ENCODE data around the gene CAPN11. TPM values are rescaled to one million over a fixed set of nuclear protein-coding genes. Genes with fewer than 3 reads are reported as not detected.

The CAPN11 gene
- total and polyA plus RNA-seq, 9 of the 15 experiments (the other 6 are each of a cell fraction or from before 2014, with no cell fraction given): 0.03 to 0.61 (median 0.17) TPM; not detected in 1

DNA sequence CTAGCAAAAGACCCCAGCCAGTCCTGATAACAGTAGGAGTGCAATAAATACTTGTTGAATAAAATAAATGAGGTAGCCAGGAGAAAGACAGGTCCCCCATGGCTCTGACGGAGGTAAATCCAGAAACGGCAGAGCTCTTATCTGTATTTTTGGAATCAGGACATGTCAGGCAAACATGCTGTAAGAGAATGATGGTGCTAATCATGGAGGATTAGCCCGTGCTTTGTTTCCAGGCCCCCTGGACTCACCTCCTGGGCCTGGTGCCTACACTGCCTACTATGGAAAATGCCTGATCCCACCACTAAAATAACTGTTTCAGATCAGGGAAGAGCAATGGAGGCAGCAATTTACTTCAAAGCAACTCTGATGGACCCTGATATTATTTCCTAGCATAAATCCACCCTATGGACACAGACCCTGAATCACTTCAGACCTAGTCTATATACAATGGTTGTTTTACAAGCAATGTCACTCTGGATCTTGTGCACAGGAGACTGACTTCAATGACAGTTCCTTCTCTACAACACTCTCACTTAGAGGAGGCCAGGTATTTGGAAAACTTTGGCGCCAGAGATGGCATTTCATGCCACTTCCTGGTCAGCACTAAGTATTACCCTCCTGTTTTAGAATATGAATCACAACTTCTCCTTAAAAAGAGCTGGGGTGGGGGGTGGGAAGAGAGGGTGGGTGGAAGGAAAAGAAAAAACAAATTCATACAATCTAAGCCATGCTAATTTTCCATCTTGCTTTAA is 37.8 kb upstream of the CAPN11 start (continued):
- TF ChIP-seq ZNF586 (CRISPR knock-in tag; conservative IDR thresholded peaks at IDR 0.05): no peak
- TF ChIP-seq CBFA2T2 (conservative IDR thresholded peaks at IDR 0.05): 0 out of 2 replicates have a peak, but pooled peaks have one; percentile 12
- TF ChIP-seq HDAC1 (IDR thresholded peaks at IDR 0.05): peak in 1 of 2 experiments; percentile 49; a peak in 1 of 4 replicates
- TF ChIP-seq ILF3 (IDR thresholded peaks at IDR 0.05; ENCODE audit: borderline replicate concordance): no peak

- Histone ChIP-seq H3K4me1 (replicated peaks in 1 of 2; ENCODE audit: control insufficient read depth in 2 of 2, insufficient read depth in 2 of 2, low read length in 2 of 2) (peaks cover 38 to 78% of the 10 kb centered on the region in 2 experiments), H4K20me1 (replicated peaks; ENCODE audit: control insufficient read depth, insufficient read depth, low read length) (peaks cover 74% of the 10 kb centered on the region), H3K27me3 (ENCODE audit: control insufficient read depth in 2 of 2, insufficient read depth in 2 of 2, low read length in 2 of 2) (no peaks in the 10 kb centered on the region), H3K9me3 (replicated peaks; ENCODE audit: control insufficient read depth, insufficient read depth, low read depth, low read length) (no peaks in the 10 kb centered on the region), H3K4me2 (ENCODE audit: insufficient read depth, low read length) (peak overlapping the region; percentile 9; the same call in 1 of the 2 replicates), H3K36me3 (ENCODE audit: control insufficient read depth, insufficient read depth, low read length) (peaks cover 66% of the 10 kb centered on the region), H3K9ac (ENCODE audit: insufficient read depth in 1 of 2, low read depth in 2 of 2, low read length in 2 of 2) (peak overlapping the region in 1 of 2 experiments; percentile 12; a peak in 2 of 4 replicates), H2AFZ (ENCODE audit: low read depth, low read length) (no peak overlapping the region), H3K9me1 (ENCODE audit: control insufficient read depth, insufficient read depth, low read length) (no peaks in the 10 kb centered on the region), H3K79me2 (ENCODE audit: control insufficient read depth, insufficient read depth, low read length) (peaks cover 98% of the 10 kb centered on the region), H3K4me3 (no peak overlapping the region), H3K27ac (ENCODE audit: extremely low read depth, low read depth, low read length) (no peak overlapping the region)
- CTCF ChIA-PET (ENCODE audit: low intra/inter-chr PET ratio): no interaction called here
- ATAC-seq (no peak), FAIRE-seq (no peak), DNase-seq (ENCODE audit: extremely low read depth in 1 of 4, low spot score in 3 of 4) (no peak)
- TF ChIP-seq ATF7 (IDR thresholded peaks at IDR 0.05): no peak
- POLR2A ChIA-PET: interaction anchor here (1.4 to 4.6 kb wide), 5 partner anchors 7 to 17 kb away, joined by 3 to 14 read pairs (median 4); no protein-coding TSS in a partner anchor
- intact Hi-C loops (cut with micrococcal nuclease) (no loop called here), in situ Hi-C loops (cut with MboI) (no loop called here)
- no TSS peak for BruUV-seq (replicated peaks)
- WGBS (ENCODE audit: insufficient coverage, low coverage, missing lambda C conversion rate): 73% methylated on average over 1 of the region's 1 CpG
Observed at GRCh38 chr6:44122801-44123200, 35.8 kb upstream of the CAPN11 start.

Measured in K562 (cell line).